GM12878 (cell line): Measurements from ENCODE around the gene TRDN. TPM values are rescaled to one million over a fixed set of nuclear protein-coding genes. Genes with fewer than 3 reads are reported as not detected.

Source experiments
- ATAC-seq: fragments of 200-7000 bp; cut with Tn5 transposase; 3 replicates; pipeline ENCODE4 v1.9.1; 2020; ENCODE audit warnings: mild to moderate bottlenecking, moderate library complexity
- BruUV-seq: library from RNA; stranded (reverse); fragments of 400-500 nt; replicated peaks from 2 replicates; lab custom pipeline; 2021; lab: Mats Ljungman, UMichigan
- CTCF ChIA-PET: fragments of 300-600 bp; sonication (Branson Sonifier 250); formaldehyde crosslinking; extraction: SDS; loops from one replicate; lab custom pipeline; 2021; ENCODE audit warnings: inconsistent platforms; lab: Yijun Ruan, JAX
- POLR2A ChIA-PET: fragments of 350-600 bp; formaldehyde crosslinking; extraction: SDS; loops from one replicate; lab custom pipeline; 2021; ENCODE audit warnings: inconsistent platforms; lab: Charles Lee
- RAD21 ChIA-PET: fragments of 300-600 bp; sonication (Branson Sonifier 250); formaldehyde crosslinking; loops from one replicate; lab custom pipeline; 2023; ENCODE audit warnings: antibody characterized with exemption; ENCODE audit not compliant: unreplicated experiment; lab: Charles Lee
- SMC1A ChIA-PET: fragments of 300-600 bp; sonication (Branson Sonifier 250); formaldehyde crosslinking; loops from one replicate; lab custom pipeline; 2023; ENCODE audit not compliant: unreplicated experiment, uncharacterized antibody; lab: Charles Lee
- DNase-seq: peaks from one replicate; pipeline ENCODE4 v3.0.0-alpha.2; 2011; ENCODE audit warnings: low read depth, low spot score
- FAIRE-seq: peaks from 3 replicates; lab custom pipeline; 2011; peaks lifted over from hg19 to GRCh38; lab: Jason Lieb, UNC
- H2AFZ ChIP-seq: 2 replicates; pipeline ENCODE4 v1.6.0; 2011; ENCODE audit warnings: low read depth, low read length, control low read depth; ENCODE audit not compliant: control insufficient read depth
- H3K27ac ChIP-seq: 2 replicates; pipeline ENCODE4 v1.5.1; 2011; ENCODE audit warnings: control low read depth; ENCODE audit not compliant: control insufficient read depth, insufficient read depth
- H3K27me3 ChIP-seq, 2 experiments: replicated peaks in 1 of 2; 2 replicates each; pipeline versions ENCODE4 v1.6.0 to v1.6.1; 2011; ENCODE audit warnings: low read length in 1 of 2; ENCODE audit not compliant: control insufficient read depth in 2 of 2, insufficient read depth in 2 of 2
- H3K36me3 ChIP-seq, 2 experiments: 2 replicates each; pipeline ENCODE4 v1.5.1; 2011; ENCODE audit warnings: low read length in 1 of 2; ENCODE audit not compliant: control insufficient read depth in 2 of 2, insufficient read depth in 2 of 2
- H3K4me1 ChIP-seq: 2 replicates; pipeline ENCODE4 v1.6.1; 2011; ENCODE audit warnings: mild to moderate bottlenecking, low read length, moderate library complexity, mixed read lengths; ENCODE audit not compliant: control insufficient read depth, insufficient read depth
- H3K4me2 ChIP-seq: 2 replicates; pipeline ENCODE4 v1.6.0; 2011; ENCODE audit warnings: control low read depth; ENCODE audit not compliant: control insufficient read depth, insufficient read depth
- H3K4me3 ChIP-seq: fragments of 200-600 bp; sonication (generic); 2 replicates; pipeline ENCODE4 v1.5.1; 2016
- H3K79me2 ChIP-seq: 2 replicates; pipeline ENCODE4 v1.6.0; 2011; ENCODE audit warnings: low read length; ENCODE audit not compliant: control insufficient read depth, insufficient read depth
- H3K9ac ChIP-seq: 2 replicates; pipeline ENCODE4 v1.8.0; 2011; ENCODE audit warnings: low read length, control low read depth, mixed read lengths; ENCODE audit not compliant: control insufficient read depth, insufficient read depth
- H3K9me3 ChIP-seq: replicated peaks from 3 replicates; pipeline ENCODE4 v1.5.1; 2011; ENCODE audit warnings: mild to moderate bottlenecking, low read length; ENCODE audit not compliant: control insufficient read depth, insufficient read depth
- H4K20me1 ChIP-seq: 2 replicates; pipeline ENCODE4 v1.6.0; 2011; ENCODE audit not compliant: control insufficient read depth, insufficient read depth
- FOXM1 ChIP-seq: IDR thresholded peaks from 2 replicates; pipeline ENCODE4 v1.6.1; 2012; ENCODE audit warnings: low read depth, mild to moderate bottlenecking, inconsistent platforms, low read length, moderate library complexity
- HDGF ChIP-seq: fragments of 450-650 bp; IDR thresholded peaks from 2 replicates; pipeline ENCODE4 v1.6.1; 2016; ENCODE audit warnings: antibody characterized with exemption
- KAT2A ChIP-seq: conservative IDR thresholded peaks from 2 replicates; pipeline ENCODE4 v1.6.1; 2011; ENCODE audit warnings: low read depth, low read length; ENCODE audit not compliant: control insufficient read depth
- PAX8 ChIP-seq: fragments of 450-650 bp; IDR thresholded peaks from 2 replicates; pipeline ENCODE4 v1.6.1; 2017; ENCODE audit warnings: mild to moderate bottlenecking, moderate library complexity
- POLR2AphosphoS2 ChIP-seq: IDR thresholded peaks from 2 replicates; pipeline ENCODE4 v1.6.1; 2011; ENCODE audit warnings: low read depth, mild to moderate bottlenecking, low read length, improper control_type of control experiment, moderate library complexity
- ZSCAN29 ChIP-seq: fragments of 450-650 bp; IDR thresholded peaks from 2 replicates; pipeline ENCODE4 v1.6.1; 2017; ENCODE audit warnings: mild to moderate bottlenecking, moderate library complexity
- WGBS: methylation state at CpG from one replicate; pipeline ENCODE4 v1.1.6; 2016; ENCODE audit warnings: low lambda C conversion rate; ENCODE audit not compliant: insufficient replicate concordance, insufficient coverage; ENCODE audit errors: missing lambda C conversion rate; 5-methylcytosine and 5-hydroxymethylcytosine counted together
- in situ Hi-C: fragments of 300-500 bp; cut with MboI; formaldehyde crosslinking; loops from 9 replicates; pipeline ENCODE4 v1.14.3; 2018; ENCODE audit warnings: mixed read lengths
- intact Hi-C: fragments of 100-400 bp; cut with micrococcal nuclease; formaldehyde crosslinking; loops from one replicate; pipeline ENCODE4 v1.14.2; 2022; ENCODE audit not compliant: unreplicated experiment
- polyA plus RNA-seq, 11 experiments: library from polyadenylated mRNA; depleted of rRNA in 4 of 11; unstranded in 6 of 11; stranded (reverse) in 5 of 11; fragments of >200 nt; fragmentation: Nextera tagmentation in 4 of 11; fragmentation: Illumina TruSeq in 1 of 11; extraction: Ambion mirVana in 4 of 11; extraction: Trizol in 1 of 11; gene quantifications; 1 replicate in 1 of 11; 2 replicates in 10 of 11; pipeline versions ENCODE4 v1.2.1 to v1.2.3, GENCODE V29; 2011 to 2016; ENCODE audit warnings: inconsistent platforms in 2 of 11, missing spikeins in 2 of 11, low read depth in 1 of 11
- total RNA-seq, 4 experiments: library from RNA; depleted of rRNA in 3 of 4; stranded (reverse); fragments of >200 nt in 3 of 4; fragmentation: Illumina TruSeq in 1 of 4; extraction: Trizol in 1 of 4; gene quantifications; 2 replicates each; pipeline versions ENCODE4 v1.2.1 to v1.2.3, GENCODE V29; 2013 to 2021
- TF ChIP-seq, protein P1 (sequence below): fragments of 450-650 bp; IDR thresholded peaks from 2 replicates; pipeline ENCODE4 v1.6.1; 2014; ENCODE audit warnings: mild to moderate bottlenecking
- TF ChIP-seq, protein P2 (sequence below): fragments of 450-650 bp; IDR thresholded peaks from 2 replicates; pipeline ENCODE4 v1.6.1; 2016; ENCODE audit warnings: mild to moderate bottlenecking
- TF ChIP-seq, protein P3 (sequence below): fragments of 450-650 bp; IDR thresholded peaks from 2 replicates; pipeline ENCODE4 v1.6.1; 2018; ENCODE audit warnings: mild to moderate bottlenecking, low read depth, moderate library complexity; ENCODE audit not compliant: partially characterized antibody

TRDN gene
- total and polyA plus RNA-seq, 10 of the 15 experiments (the other 5 are each of a cell fraction or from before 2014, with no cell fraction given) = not detected

DNA sequence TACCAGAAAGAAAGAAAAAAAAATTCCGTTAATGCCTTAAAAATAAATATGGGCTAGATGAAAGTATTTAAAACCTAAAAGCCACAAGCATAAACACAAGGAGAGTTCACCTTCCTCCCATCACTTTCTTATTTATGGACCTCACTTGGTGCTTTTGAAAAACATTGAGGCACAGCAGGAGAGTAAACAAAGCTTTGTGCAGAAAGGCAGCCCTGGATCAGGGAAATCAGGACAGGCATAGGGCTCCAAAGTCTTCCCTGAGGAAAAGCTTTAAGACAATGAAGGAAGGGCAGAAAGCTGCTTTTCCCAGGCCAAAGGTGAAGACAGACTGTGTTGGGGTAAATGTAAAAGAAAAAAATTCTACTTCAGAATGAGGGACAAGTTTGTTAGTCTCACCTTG lies 432.8 kb downstream of the TRDN start:
- Histone ChIP-seq H3K27me3 (no peaks in the 10 kb centered on the region), H3K4me1 (no peaks in the 10 kb centered on the region), H3K9me3 (no peaks in the 10 kb centered on the region; the same call in 2 of the 3 replicates), H3K36me3 (no peaks in the 10 kb centered on the region), H3K4me2 (no peak overlapping the region), H3K9ac (no peak overlapping the region), H4K20me1 (no peaks in the 10 kb centered on the region), H3K4me3 (no peak overlapping the region), H2AFZ (no peak overlapping the region), H3K27ac (no peak overlapping the region), H3K79me2 (no peaks in the 10 kb centered on the region)
- intact Hi-C loops = no loop called here
- BruUV-seq = no TSS peak
- ChIA-PET POLR2A (no interaction called here), SMC1A (no interaction called here), CTCF (interaction anchor here (0.6 kb wide), 1 partner anchor 474 kb away, joined by 4 read pairs; no protein-coding TSS in a partner anchor), RAD21 (no interaction called here)
- in situ Hi-C loops = no loop called here
- ATAC-seq = no peak
- DNase-seq = no peak
- 0% methylated on average over 1 of the region's 1 CpG for WGBS
- no peak for TF ChIP-seq POLR2AphosphoS2
- TF ChIP-seq, protein P1, sequence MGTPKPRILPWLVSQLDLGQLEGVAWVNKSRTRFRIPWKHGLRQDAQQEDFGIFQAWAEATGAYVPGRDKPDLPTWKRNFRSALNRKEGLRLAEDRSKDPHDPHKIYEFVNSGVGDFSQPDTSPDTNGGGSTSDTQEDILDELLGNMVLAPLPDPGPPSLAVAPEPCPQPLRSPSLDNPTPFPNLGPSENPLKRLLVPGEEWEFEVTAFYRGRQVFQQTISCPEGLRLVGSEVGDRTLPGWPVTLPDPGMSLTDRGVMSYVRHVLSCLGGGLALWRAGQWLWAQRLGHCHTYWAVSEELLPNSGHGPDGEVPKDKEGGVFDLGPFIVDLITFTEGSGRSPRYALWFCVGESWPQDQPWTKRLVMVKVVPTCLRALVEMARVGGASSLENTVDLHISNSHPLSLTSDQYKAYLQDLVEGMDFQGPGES = no peak
- TF ChIP-seq HDGF = no peak
- no peak for TF ChIP-seq ZSCAN29
- TF ChIP-seq KAT2A = no peak
- TF ChIP-seq, protein P2, sequence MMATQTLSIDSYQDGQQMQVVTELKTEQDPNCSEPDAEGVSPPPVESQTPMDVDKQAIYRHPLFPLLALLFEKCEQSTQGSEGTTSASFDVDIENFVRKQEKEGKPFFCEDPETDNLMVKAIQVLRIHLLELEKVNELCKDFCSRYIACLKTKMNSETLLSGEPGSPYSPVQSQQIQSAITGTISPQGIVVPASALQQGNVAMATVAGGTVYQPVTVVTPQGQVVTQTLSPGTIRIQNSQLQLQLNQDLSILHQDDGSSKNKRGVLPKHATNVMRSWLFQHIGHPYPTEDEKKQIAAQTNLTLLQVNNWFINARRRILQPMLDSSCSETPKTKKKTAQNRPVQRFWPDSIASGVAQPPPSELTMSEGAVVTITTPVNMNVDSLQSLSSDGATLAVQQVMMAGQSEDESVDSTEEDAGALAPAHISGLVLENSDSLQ = no peak
- TF ChIP-seq, protein P3, sequence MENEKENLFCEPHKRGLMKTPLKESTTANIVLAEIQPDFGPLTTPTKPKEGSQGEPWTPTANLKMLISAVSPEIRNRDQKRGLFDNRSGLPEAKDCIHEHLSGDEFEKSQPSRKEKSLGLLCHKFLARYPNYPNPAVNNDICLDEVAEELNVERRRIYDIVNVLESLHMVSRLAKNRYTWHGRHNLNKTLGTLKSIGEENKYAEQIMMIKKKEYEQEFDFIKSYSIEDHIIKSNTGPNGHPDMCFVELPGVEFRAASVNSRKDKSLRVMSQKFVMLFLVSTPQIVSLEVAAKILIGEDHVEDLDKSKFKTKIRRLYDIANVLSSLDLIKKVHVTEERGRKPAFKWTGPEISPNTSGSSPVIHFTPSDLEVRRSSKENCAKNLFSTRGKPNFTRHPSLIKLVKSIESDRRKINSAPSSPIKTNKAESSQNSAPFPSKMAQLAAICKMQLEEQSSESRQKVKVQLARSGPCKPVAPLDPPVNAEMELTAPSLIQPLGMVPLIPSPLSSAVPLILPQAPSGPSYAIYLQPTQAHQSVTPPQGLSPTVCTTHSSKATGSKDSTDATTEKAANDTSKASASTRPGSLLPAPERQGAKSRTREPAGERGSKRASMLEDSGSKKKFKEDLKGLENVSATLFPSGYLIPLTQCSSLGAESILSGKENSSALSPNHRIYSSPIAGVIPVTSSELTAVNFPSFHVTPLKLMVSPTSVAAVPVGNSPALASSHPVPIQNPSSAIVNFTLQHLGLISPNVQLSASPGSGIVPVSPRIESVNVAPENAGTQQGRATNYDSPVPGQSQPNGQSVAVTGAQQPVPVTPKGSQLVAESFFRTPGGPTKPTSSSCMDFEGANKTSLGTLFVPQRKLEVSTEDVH = no peak
- no peak for TF ChIP-seq FOXM1
- no peak for TF ChIP-seq PAX8
- no peak for FAIRE-seq
